ENCODE data around the gene RNF207.

- TF ChIP-seq ZBTB33 (CRISPR knock-in tag; IDR thresholded peaks at IDR 0.05) (no peak), MTF2 (CRISPR knock-in tag; IDR thresholded peaks at IDR 0.05; ENCODE audit: borderline replicate concordance) (no peak), CREB1 (IDR thresholded peaks at IDR 0.05) (no peak), CREB1 (CRISPR knock-in tag; IDR thresholded peaks at IDR 0.05) (0 out of 2 replicates have a peak, but pooled peaks have one; percentile 34), SIN3B (IDR thresholded peaks at IDR 0.05; ENCODE audit: low read length) (no peak), ZNF615 (CRISPR knock-in tag; IDR thresholded peaks at IDR 0.05; ENCODE audit: borderline replicate concordance) (no peak), ZNF704 (CRISPR knock-in tag; IDR thresholded peaks at IDR 0.05; ENCODE audit: borderline replicate concordance) (no peak), HDAC1 (CRISPR knock-in tag; IDR thresholded peaks at IDR 0.05) (peak; percentile 59), RELA (CRISPR knock-in tag; IDR thresholded peaks at IDR 0.05) (no peak), NFRKB (IDR thresholded peaks at IDR 0.05) (no peak)
Observed at GRCh38 chr1:6239950-6240768, 34.2 kb downstream of the RNF207 start.
